ENCODE data around the gene CIC.

DNA sequence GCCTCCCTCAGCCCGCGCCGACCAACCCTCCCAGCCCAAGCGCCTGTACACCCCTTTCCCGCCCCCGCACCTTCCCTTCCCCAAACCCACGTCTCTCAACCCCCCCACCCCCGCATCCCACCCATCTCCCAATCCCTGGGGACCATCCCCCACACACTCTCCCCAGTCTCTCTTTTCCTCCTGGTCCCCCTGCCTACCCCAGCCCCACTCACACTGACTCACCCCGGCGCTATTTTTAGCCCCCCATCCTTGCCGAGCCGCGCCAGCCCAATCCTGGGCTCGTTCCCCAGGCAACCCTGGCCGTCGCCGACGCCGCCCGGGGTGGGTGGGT lies 11.7 kb downstream of the CIC start:
- no peak for TF ChIP-seq POLR2A (IDR thresholded peaks at IDR 0.05)
- TF ChIP-seq, protein P1, sequence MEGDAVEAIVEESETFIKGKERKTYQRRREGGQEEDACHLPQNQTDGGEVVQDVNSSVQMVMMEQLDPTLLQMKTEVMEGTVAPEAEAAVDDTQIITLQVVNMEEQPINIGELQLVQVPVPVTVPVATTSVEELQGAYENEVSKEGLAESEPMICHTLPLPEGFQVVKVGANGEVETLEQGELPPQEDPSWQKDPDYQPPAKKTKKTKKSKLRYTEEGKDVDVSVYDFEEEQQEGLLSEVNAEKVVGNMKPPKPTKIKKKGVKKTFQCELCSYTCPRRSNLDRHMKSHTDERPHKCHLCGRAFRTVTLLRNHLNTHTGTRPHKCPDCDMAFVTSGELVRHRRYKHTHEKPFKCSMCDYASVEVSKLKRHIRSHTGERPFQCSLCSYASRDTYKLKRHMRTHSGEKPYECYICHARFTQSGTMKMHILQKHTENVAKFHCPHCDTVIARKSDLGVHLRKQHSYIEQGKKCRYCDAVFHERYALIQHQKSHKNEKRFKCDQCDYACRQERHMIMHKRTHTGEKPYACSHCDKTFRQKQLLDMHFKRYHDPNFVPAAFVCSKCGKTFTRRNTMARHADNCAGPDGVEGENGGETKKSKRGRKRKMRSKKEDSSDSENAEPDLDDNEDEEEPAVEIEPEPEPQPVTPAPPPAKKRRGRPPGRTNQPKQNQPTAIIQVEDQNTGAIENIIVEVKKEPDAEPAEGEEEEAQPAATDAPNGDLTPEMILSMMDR (IDR thresholded peaks at IDR 0.05), result no peak
- no peak for TF ChIP-seq POLR2AphosphoS5 (IDR thresholded peaks at IDR 0.05)
- TF ChIP-seq EP300 (IDR thresholded peaks at IDR 0.05), result no peak
